ENCODE results near the gene MED27.

Gene MED27

DNA sequence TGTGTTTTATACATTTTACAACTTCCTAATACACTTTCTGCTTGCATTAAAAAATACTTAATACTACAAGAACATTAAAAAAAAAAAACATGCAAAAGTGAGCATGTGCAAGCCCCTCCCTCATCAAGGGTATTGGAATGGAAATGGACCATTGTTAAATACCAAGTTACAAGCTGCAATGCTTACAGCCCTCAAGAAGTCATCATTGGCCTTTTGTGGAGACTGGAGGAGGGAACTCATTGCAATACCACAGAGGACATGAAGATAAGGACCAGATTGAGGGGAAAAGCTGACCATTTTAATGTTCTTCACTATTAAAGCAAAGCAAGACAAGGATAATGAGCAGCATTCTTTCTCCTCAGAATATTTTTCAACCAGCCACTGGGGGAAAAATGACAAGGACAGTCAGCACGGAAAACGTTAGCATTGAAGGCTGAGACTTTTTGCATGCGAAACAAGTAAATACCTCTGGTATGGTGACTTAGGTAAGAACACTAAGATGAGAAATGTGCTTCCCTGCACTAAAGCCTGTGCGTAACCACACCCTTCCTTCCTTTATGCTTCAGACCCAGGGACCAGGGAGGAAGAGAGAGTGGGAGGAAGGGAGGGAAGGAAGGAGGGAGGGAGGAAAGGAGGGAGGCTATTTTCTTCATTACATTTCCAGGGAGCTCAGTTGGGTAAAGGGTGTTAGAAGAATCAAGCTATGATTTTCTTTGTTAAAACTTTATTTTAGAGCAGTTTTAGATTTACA lies 198.7 kb downstream of the MED27 start:
- no peak for TF ChIP-seq POLR2A (IDR thresholded peaks at IDR 0.05; ENCODE audit: extremely low read depth, insufficient read length)
- TF ChIP-seq, protein P1, sequence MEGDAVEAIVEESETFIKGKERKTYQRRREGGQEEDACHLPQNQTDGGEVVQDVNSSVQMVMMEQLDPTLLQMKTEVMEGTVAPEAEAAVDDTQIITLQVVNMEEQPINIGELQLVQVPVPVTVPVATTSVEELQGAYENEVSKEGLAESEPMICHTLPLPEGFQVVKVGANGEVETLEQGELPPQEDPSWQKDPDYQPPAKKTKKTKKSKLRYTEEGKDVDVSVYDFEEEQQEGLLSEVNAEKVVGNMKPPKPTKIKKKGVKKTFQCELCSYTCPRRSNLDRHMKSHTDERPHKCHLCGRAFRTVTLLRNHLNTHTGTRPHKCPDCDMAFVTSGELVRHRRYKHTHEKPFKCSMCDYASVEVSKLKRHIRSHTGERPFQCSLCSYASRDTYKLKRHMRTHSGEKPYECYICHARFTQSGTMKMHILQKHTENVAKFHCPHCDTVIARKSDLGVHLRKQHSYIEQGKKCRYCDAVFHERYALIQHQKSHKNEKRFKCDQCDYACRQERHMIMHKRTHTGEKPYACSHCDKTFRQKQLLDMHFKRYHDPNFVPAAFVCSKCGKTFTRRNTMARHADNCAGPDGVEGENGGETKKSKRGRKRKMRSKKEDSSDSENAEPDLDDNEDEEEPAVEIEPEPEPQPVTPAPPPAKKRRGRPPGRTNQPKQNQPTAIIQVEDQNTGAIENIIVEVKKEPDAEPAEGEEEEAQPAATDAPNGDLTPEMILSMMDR (IDR thresholded peaks at IDR 0.05; ENCODE audit: low read depth, low read length) = no peak
- no peak for DNase-seq (ENCODE audit: low read depth)
- no peak overlapping the region for H3K4me3 ChIP-seq (ENCODE audit: low read depth, low read length)

DNA sequence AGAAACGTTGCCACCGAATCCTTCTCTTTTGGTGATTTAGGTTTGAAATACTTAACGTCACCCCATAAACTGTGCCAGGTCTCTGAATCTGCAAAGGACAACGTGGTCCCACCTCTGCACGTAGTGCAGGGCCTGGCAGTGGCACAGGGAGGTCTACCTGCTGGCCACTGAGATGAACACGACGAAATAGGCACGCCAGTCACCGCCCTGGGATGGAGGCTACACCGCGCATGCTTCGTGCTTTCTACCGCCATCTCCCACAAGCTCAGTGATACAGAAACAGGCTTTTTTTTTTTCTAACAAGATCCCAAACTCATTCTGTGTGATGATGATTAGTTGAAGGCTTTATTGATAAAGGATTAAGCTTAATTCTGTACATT lies 199.8 kb downstream of the MED27 start:
- TF ChIP-seq MYC (IDR thresholded peaks at IDR 0.05; ENCODE audit: low read depth, low read length) = no peak
- no peak for TF ChIP-seq POLR2A (IDR thresholded peaks at IDR 0.05; ENCODE audit: extremely low read depth, insufficient read length)
- TF ChIP-seq, protein P1 (IDR thresholded peaks at IDR 0.05; ENCODE audit: low read depth, low read length) = no peak
- TF ChIP-seq, protein P2, sequence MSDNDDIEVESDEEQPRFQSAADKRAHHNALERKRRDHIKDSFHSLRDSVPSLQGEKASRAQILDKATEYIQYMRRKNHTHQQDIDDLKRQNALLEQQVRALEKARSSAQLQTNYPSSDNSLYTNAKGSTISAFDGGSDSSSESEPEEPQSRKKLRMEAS (IDR thresholded peaks at IDR 0.05; ENCODE audit: low read depth, low read length) = no peak
- no peak for DNase-seq (ENCODE audit: low read depth)
- no peak overlapping the region for H3K4me3 ChIP-seq (ENCODE audit: low read depth, low read length)

DNA sequence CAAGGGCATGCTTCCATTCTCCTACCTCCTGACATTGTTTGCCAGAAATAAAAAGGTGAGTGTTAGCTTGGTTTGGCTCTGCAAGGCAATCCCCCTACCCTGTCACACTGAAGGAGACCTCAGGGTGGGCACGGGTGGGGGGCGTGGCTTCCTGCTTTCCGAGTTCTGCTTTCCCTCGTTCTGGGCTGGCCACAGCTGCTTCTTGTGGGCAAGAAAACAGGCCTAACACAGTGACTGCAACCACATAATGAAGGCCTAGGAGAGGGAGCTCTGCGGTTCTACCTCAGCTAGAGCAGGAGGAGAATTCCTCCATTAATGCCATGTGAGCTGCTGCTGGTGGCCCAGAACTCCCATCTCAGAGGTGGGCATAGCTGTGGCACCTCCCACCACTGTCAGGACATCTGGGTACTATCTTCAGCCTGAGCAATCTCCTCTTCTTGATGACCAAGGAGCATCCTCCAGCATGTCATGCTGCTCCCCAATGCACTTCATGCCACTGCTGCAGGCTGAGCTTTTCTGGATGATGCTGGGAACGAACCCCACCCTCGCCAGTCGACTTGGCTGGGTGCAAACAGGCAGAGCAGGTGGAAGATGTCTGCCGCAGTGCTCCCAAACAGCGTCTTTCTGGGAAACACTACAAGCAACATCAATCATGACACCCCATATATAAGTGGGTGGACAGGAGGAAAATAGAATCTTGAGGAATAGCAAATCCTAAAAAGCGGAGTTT lies 200.3 kb downstream of the MED27 start:
- H3K4me3 ChIP-seq (ENCODE audit: low read depth, low read length) = no peak overlapping the region
- DNase-seq (ENCODE audit: low read depth) = no peak
- TF ChIP-seq MYC (IDR thresholded peaks at IDR 0.05; ENCODE audit: low read depth, low read length) = no peak
- TF ChIP-seq, protein P1 (IDR thresholded peaks at IDR 0.05; ENCODE audit: low read depth, low read length) = no peak
- no peak for TF ChIP-seq POLR2A (IDR thresholded peaks at IDR 0.05; ENCODE audit: extremely low read depth, insufficient read length)
- TF ChIP-seq, protein P2 (IDR thresholded peaks at IDR 0.05; ENCODE audit: low read depth, low read length) = no peak

DNA sequence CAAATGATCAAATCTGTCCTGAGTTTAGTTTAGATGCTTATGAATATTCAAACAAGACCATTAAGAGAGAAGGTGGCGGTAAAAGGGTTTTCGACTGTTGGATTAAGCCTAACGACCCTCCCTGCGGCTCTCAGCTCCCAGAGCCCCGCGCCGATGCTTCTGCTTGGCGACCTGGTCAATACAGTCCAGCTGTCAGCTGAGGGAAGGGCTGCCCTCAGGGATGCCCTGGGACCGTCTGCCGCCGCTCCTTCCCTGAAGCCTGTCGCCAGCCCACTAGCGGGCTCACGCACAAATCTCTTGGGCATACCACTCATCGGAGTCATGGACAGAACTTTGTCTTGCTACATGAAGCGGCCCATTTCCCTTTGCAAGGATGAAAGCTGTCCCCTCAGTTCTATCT lies 203.2 kb downstream of the MED27 start:
- no peak for DNase-seq (ENCODE audit: low read depth)

DNA sequence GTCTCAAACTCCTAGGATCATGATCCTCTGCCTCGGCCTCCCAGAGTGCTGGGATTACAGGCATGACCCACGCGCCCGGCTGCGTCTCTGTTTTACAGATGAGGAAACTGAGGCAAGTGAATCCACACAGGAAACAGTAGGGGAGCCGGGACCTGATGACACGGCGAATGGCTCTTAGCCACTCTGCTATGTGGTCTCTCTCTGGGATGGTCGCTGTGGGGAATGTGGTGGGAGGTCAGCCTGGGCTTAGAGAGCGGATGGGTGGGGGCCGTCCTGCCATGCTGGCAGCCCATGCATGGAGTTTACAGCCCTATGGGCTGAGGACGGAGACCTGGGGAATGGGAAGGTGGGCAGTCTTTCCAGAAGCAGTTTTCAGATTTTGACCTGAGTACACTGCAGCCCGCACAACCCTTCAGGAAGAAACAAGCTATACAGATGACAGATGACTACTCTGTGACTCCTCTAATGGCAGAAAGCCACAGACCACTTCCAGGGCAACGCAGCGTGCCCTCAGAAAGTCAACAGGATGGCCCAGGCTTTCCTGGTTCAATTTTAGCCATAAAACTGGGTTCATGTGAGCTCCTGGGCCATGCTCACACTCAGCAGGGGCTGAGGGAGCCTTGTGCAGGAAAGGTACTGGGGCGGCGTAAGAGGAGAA lies 203.7 kb downstream of the MED27 start:
- H3K4me3 ChIP-seq (ENCODE audit: low read depth, low read length) = no peak overlapping the region
- no peak for TF ChIP-seq MYC (IDR thresholded peaks at IDR 0.05; ENCODE audit: low read depth, low read length)
- TF ChIP-seq POLR2A (IDR thresholded peaks at IDR 0.05; ENCODE audit: extremely low read depth, insufficient read length) = no peak
- TF ChIP-seq, protein P2 (IDR thresholded peaks at IDR 0.05; ENCODE audit: low read depth, low read length) = no peak
- TF ChIP-seq, protein P1 (IDR thresholded peaks at IDR 0.05; ENCODE audit: low read depth, low read length) = no peak
- DNase-seq (ENCODE audit: low read depth) = no peak

More for the DNA sequence above, 203.2 kb downstream of the MED27 start:
- H3K4me3 ChIP-seq (ENCODE audit: low read depth, low read length) = no peak overlapping the region
- no peak for TF ChIP-seq POLR2A (IDR thresholded peaks at IDR 0.05; ENCODE audit: extremely low read depth, insufficient read length)
- TF ChIP-seq, protein P2 (IDR thresholded peaks at IDR 0.05; ENCODE audit: low read depth, low read length) = no peak
- TF ChIP-seq, protein P1 (IDR thresholded peaks at IDR 0.05; ENCODE audit: low read depth, low read length) = no peak
- no peak for TF ChIP-seq MYC (IDR thresholded peaks at IDR 0.05; ENCODE audit: low read depth, low read length)
